Stimulated activated CD4-positive, alpha-beta T cell treated with anti-CD3 and anti-CD28 coated beads, TNF-alpha, amount 100 ng/mL, for 4 hours (primary cell): ENCODE measurements around the gene CHAF1B.
"Not testable (repeated sequence)": the region's sequence is repeated elsewhere in the genome, so short reads cannot be mapped to it uniquely, and the experiment has no call there.

Source experiments
- DNase-seq, 3 experiments: peaks; one replicate each; pipeline ENCODE4 v3.0.0-alpha.2; 2020; ENCODE audit warnings: low read depth in 3 of 3

CHAF1B gene

GRCh38 chr21:36388096-36388495 is 2.9 kb downstream of the CHAF1B start:
- no peak for DNase-seq

DNA sequence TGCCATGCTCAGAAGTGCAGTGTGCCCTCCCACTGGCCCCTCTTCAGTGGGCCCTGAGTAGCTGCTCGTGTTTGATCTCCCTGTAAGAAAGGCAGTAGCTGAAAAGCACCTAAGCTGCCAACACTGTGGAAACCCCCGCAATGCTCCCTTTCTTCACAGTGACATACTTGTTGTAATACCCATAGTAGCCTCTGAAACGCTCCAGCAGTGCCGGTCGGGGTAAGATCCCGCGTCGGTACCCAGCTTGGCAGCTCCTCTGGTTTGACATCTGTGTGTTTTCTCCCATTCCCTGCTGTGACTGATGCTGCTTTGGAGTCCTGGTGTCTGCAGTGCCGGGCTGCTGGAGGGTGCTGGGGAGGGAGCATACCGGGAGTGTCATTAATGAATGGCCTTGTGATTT is 3.6 kb downstream of the CHAF1B start:
- no peak for DNase-seq

- not testable (repeated sequence) for DNase-seq
Observed at GRCh38 chr21:36391649-36392048, 6.5 kb downstream of the CHAF1B start.

DNA sequence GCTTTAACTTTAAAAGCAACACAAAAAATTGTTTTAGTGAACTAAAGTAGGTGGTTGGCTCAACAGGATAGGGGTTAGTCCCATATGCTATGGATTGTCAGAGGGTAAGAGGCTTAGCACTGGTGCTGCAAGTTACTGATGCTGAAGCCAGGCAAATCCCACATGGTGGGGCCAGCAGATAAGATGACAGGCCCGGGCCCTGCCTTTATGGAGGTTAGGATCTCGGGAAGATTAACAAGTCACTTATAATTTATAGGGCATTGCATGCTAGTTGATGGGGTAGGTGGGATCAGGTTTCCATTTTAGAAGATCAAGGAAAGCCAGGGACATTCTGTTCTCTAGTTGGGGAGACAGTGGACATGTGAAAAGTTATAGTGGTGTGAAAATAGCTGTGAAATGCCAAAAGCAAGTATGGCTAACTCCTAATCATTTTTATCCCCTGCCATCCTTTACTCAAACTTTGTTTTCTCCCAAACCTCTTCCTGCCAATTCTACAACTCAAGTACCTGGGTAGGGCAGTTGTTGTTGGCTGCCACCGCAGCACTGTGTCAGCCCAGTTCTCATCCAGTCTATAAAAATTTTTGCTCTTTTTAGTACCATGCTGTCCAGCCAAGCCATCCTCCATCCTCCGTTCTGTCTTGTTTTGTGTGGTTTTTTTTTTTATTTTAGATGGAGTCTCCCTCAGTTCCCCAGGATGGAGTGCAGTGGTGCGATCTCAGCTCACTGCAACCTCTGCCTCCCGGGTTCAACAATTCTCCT is 10.3 kb downstream of the CHAF1B start:
- DNase-seq: no peak

- no peak for DNase-seq
Observed at GRCh38 chr21:36396325-36396724, 11.1 kb downstream of the CHAF1B start.

- no peak for DNase-seq
Observed at GRCh38 chr21:36396971-36397370, 11.8 kb downstream of the CHAF1B start.

- no peak for DNase-seq
Observed at GRCh38 chr21:36397606-36398005, 12.4 kb downstream of the CHAF1B start.

- not testable (repeated sequence) for DNase-seq
Observed at GRCh38 chr21:36399736-36400135, 14.5 kb downstream of the CHAF1B start.

- DNase-seq: no peak
Observed at GRCh38 chr21:36400719-36401118, 15.5 kb downstream of the CHAF1B start.

DNA sequence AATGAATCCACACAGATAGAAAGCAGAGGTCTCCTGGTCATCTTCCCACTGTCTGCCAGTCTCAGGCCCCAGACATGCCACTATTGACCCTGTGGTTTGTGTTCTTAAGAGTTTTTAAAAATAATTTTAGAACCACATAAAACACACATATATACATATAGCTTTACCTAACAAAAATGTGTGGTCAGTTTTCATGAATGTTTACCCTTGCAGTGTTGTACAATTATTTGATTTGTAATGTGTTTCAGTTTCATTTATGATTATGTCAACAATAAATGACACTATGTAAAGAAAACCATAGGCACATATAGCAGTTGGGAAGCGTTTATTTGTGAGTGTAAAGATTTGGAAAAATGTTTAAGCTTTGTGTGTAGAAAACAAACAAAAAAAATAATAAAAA is 17.1 kb downstream of the CHAF1B start:
- no peak for DNase-seq

DNA sequence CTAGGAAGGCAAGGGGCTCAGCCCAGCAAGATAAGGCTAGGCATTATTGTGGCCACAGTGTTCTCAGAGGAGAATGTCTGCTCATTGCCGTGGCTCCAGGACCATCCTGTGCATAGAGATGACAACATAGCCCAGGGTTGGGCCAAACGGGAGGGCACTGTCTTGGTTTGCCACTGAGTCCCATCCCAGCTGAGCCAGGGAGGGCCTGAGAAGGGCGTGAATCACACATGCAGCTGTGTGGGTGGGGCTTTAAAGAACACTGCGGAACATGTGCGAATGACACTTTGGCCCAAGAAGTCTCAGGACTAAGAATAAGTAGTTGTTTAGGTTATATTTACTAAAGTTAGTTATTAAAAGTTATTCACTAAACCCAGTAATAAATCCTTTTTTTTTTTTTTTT is 18.5 kb downstream of the CHAF1B start:
- DNase-seq: no peak

- no peak for DNase-seq
Observed at GRCh38 chr21:36408568-36408967, 23.4 kb downstream of the CHAF1B start.

GRCh38 chr21:36411301-36411700 is 26.1 kb downstream of the CHAF1B start:
- no peak for DNase-seq

- no peak for DNase-seq
Observed at GRCh38 chr21:36412916-36413315, 27.7 kb downstream of the CHAF1B start.

- no peak for DNase-seq
Observed at GRCh38 chr21:36415375-36415774, 30.2 kb downstream of the CHAF1B start.

DNA sequence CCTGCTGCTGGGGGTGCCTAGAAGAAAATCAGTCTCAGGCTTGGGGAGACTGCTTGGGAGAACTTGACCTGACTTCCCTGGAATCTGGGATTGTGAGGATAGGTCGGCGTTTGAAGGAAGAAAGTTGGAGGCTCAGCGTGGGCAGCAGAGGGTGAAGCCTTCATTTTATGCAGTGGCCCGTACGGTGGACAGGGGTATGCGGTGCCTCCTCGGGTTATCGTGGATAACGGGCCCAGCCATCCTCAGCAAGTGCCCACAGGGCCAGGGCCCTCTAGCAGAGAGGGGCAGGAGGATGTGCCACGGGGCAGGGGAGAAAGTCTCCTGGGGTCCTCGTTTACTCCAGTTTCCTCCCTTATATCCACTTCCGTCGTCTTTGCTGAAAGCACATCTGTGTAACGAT is 34.0 kb downstream of the CHAF1B start:
- no peak for DNase-seq

GRCh38 chr21:36419996-36420395 is 34.8 kb downstream of the CHAF1B start:
- DNase-seq: no peak

DNA sequence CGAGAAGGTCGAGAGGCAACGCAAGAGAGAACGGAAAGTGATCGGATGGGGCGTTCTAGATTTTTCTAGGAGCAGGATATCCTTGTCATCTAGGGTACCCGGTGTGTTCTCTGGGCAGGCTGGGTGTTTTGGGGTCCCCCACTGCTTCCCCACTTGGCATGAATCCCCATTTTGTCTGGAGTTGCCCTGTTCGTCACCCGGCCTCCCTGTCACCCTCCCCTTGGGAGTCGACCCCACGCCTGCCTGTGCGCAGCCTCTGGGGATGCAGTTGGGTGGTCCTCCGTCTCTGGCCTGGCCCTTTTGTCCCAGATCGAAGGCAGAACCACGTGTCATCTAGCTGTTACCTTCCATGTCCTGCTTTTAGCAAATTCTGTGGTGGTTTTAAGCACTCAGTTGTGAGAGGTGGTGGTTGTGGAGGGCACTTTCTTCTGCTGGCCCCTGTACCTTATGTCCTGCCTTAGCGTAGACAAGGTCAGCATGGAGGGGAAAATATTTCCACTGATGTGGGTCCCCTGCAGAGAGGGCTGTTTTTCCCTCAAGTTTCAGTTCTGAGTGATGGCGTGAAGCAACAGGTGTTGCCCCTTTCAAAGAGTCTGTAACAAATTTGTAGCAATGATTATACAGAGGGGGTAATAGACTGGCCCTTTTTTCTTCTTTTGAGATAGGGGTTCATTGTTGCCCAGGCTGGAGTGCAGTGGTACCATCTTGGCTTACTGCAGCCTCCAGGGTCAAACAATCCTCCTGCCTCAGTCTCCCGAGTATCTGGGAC is 35.6 kb downstream of the CHAF1B start:
- no peak for DNase-seq

DNA sequence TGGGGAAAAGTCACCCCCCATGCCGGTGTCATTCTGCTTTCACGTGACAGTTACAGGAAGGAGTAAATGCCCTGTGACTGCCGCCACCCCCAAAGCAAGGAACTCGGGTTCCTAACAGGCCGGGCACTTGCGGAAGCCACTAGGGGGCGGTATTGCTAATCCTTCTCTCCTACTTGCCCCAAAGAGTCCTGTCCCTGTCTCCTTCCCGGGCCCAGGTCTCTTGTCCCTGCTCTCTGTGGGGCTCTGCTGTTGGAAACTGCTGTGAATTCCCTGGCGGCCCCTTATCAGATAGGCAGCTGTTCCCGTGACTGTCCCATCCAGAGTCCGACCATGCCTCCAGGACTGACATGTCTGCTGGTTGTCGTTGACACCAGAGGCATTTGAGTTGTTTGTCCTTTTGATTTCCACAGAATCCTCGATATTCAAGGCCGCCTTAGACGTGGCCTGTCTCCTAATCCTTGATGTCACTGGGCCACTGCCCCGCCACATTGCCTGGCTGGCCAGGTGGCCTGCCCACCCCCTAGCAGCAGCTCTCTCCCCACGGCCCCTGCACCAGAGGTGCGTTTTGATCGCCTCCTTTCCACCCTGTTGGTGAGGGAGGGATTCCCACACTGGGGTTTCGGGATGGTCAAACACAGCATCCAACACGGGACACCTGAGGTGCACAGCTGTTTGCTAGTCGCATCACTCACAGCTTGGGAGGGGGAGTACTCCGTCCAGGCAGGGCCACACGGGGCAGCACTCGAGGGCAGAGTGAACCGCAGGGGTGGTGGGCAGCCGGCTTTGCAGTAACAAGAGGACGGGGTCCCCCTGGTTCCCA is 37.3 kb downstream of the CHAF1B start:
- DNase-seq: no peak

- DNase-seq: no peak
Observed at GRCh38 chr21:36423771-36424433, 38.7 kb downstream of the CHAF1B start.

DNA sequence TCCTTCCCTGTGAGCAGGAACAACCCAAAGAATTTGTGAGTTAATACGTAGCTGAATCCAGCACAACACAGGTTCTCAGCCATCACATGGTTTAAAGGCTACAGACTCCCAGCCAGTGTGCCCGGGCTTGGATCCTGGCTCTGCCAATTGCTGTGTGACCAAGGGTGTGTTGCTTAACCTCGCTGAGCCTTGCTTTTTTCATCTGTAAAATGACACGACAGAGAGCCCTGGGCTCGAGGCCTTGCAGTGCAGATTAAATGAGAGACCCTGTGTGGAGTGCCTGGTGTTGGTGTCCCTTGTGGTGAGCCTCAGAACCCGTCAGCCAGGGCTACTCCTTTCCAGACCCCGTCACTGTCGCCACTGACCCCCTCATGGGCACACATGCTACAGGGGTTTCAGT is 39.4 kb downstream of the CHAF1B start:
- DNase-seq: no peak

GRCh38 chr21:36425286-36425685 is 40.1 kb downstream of the CHAF1B start:
- DNase-seq: no peak
